ENCODE data around the gene RET. TPM values are rescaled to one million over a fixed set of nuclear protein-coding genes. Genes with fewer than 3 reads are reported as not detected.

Gene RET
- total and polyA plus RNA-seq, 2 of the 13 experiments (the other 11 are each of a cell fraction or from before 2014, with no cell fraction given), result 0.02 TPM; not detected in 1

GRCh38 chr10:43112608-43112961 is 35.7 kb downstream of the RET start:
- POLR2A ChIA-PET, result no interaction called here

More at GRCh38 chr10:43112608-43112961, 35.7 kb downstream of the RET start:
- peaks cover 2 to 14% of the 10 kb centered on the region in 2 experiments; a peak in 4 of 5 replicates for H3K27me3 ChIP-seq (ENCODE audit: control insufficient read depth in 1 of 2, insufficient read depth in 2 of 2, low read length in 2 of 2)
- H4K20me1 ChIP-seq (ENCODE audit: insufficient read depth, low read length), result no peaks in the 10 kb centered on the region
- no peak overlapping the region for H3K4me3 ChIP-seq (replicated peaks in 1 of 3; ENCODE audit: insufficient read depth in 1 of 3, low read depth in 2 of 3, low read length in 3 of 3)
- BruUV-seq (replicated peaks), result no TSS peak
- intact Hi-C loops (cut with micrococcal nuclease; ENCODE audit: unreplicated experiment) (no loop called here), in situ Hi-C loops (cut with HindIII; ENCODE audit: extremely low pct_ligation_motif_present, low pct_unique_long_range_greater_than_20kb) (no loop called here)
- H3K27ac ChIP-seq (ENCODE audit: extremely low read length, insufficient read depth, low read length), result no peak overlapping the region
- no peak overlapping the region for H2AFZ ChIP-seq (ENCODE audit: low read length)
- H3K36me3 ChIP-seq (replicated peaks in 1 of 2; ENCODE audit: control insufficient read depth in 1 of 2, insufficient read depth in 2 of 2, low read length in 2 of 2), result no peaks in the 10 kb centered on the region
- H3K9me3 ChIP-seq (ENCODE audit: low read length), result no peaks in the 10 kb centered on the region
- H3K79me2 ChIP-seq (ENCODE audit: insufficient read depth, low read length), result no peaks in the 10 kb centered on the region
- H3K4me1 ChIP-seq (ENCODE audit: insufficient read depth, low read length), result peaks cover 16% of the 10 kb centered on the region
- H3K4me2 ChIP-seq (ENCODE audit: low read depth, low read length), result no peak overlapping the region
- TF ChIP-seq ZFP36 (IDR thresholded peaks at IDR 0.05; ENCODE audit: borderline replicate concordance, low read depth, low read length, partially characterized antibody) (no peak), TCF12 (IDR thresholded peaks at IDR 0.05) (no peak), TCF12 (CRISPR knock-in tag; IDR thresholded peaks at IDR 0.05) (no peak), IRF1 (CRISPR knock-in tag; IDR thresholded peaks at IDR 0.05; ENCODE audit: low read depth) (no peak), ASH2L (IDR thresholded peaks at IDR 0.05; ENCODE audit: insufficient read length, low read depth, low read length) (no peak), ZBTB34 (CRISPR knock-in tag; IDR thresholded peaks at IDR 0.05) (no peak), ZNF143 (CRISPR knock-in tag; IDR thresholded peaks at IDR 0.05) (no peak), RBM39 (IDR thresholded peaks at IDR 0.05; ENCODE audit: low read depth, low read length, poor library complexity, severe bottlenecking) (no peak), TFDP1 (CRISPR knock-in tag; IDR thresholded peaks at IDR 0.05; ENCODE audit: borderline replicate concordance) (no peak), HMG20A (CRISPR knock-in tag; IDR thresholded peaks at IDR 0.05; ENCODE audit: borderline replicate concordance) (no peak)
- DNase-seq (ENCODE audit: low spot score) (no peak), FAIRE-seq (no peak), ATAC-seq (no peak)
- no peak overlapping the region for H3K9ac ChIP-seq (ENCODE audit: insufficient read depth, low read depth, low read length)
- CTCF ChIA-PET (ENCODE audit: low intra/inter-chr PET ratio, low total read pairs), result no interaction called here
- WGBS (ENCODE audit: low lambda C conversion rate), result 8% methylated on average over 5 of the region's 7 CpGs

Data from HepG2 (cell line).